IPS-20b (cell line): ENCODE measurements around the gene LHB.

Experiments used
- H3K27ac ChIP-seq: one replicate; pipeline ENCODE4 v1.5.1; 2013; ENCODE audit warnings: low read length
- H3K27me3 ChIP-seq: 2 replicates; pipeline ENCODE4 v1.6.1; 2013; ENCODE audit warnings: mild to moderate bottlenecking, low read length, inconsistent platforms; ENCODE audit not compliant: insufficient read depth
- H3K36me3 ChIP-seq: 2 replicates; pipeline ENCODE4 v1.6.1; 2013; ENCODE audit warnings: low read depth, mild to moderate bottlenecking, inconsistent platforms, low read length, moderate library complexity; ENCODE audit not compliant: insufficient read depth
- H3K4me1 ChIP-seq: 2 replicates; pipeline ENCODE4 v1.6.1; 2013; ENCODE audit warnings: mild to moderate bottlenecking, control low read depth, inconsistent platforms, low read length, moderate library complexity; ENCODE audit not compliant: insufficient read depth
- H3K4me3 ChIP-seq: 2 replicates; pipeline ENCODE4 v1.5.1; 2013; ENCODE audit warnings: mild to moderate bottlenecking, low read length, inconsistent platforms
- H3K9ac ChIP-seq: 2 replicates; pipeline ENCODE4 v1.6.1; 2013; ENCODE audit warnings: low read depth, mild to moderate bottlenecking, inconsistent platforms, low read length, moderate library complexity
- H3K9me3 ChIP-seq: 2 replicates; pipeline ENCODE4 v1.6.1; 2013; ENCODE audit warnings: mild to moderate bottlenecking, low read depth, low read length, inconsistent platforms; ENCODE audit not compliant: insufficient read depth

Gene LHB

GRCh38 chr19:48988286-48988685 lies 28.6 kb downstream of the LHB start:
- Histone ChIP-seq H3K4me1 (peaks cover 6% of the 10 kb centered on the region), H3K4me3 (no peak overlapping the region), H3K27ac (no peak overlapping the region), H3K36me3 (peaks cover 51% of the 10 kb centered on the region), H3K9ac (no peak overlapping the region), H3K9me3 (no peaks in the 10 kb centered on the region), H3K27me3 (no peaks in the 10 kb centered on the region)

GRCh38 chr19:48987323-48987722 lies 29.6 kb downstream of the LHB start:
- Histone ChIP-seq H3K9me3 (no peaks in the 10 kb centered on the region), H3K36me3 (peaks cover 51% of the 10 kb centered on the region), H3K4me1 (peaks cover 6% of the 10 kb centered on the region), H3K27ac (no peak overlapping the region), H3K27me3 (no peaks in the 10 kb centered on the region), H3K4me3 (no peak overlapping the region), H3K9ac (no peak overlapping the region)

- peaks cover 62% of the 10 kb centered on the region for H3K36me3 ChIP-seq
- H3K4me1 ChIP-seq: no peaks in the 10 kb centered on the region
- no peaks in the 10 kb centered on the region for H3K9me3 ChIP-seq
- H3K9ac ChIP-seq: no peak overlapping the region
- H3K27me3 ChIP-seq: no peaks in the 10 kb centered on the region
- no peak overlapping the region for H3K27ac ChIP-seq
- no peak overlapping the region for H3K4me3 ChIP-seq
Measured at GRCh38 chr19:48986211-48986610, 30.7 kb downstream of the LHB start.

GRCh38 chr19:48985711-48986110 lies 31.2 kb downstream of the LHB start:
- no peaks in the 10 kb centered on the region for H3K27me3 ChIP-seq
- no peaks in the 10 kb centered on the region for H3K4me1 ChIP-seq
- H3K27ac ChIP-seq: no peak overlapping the region
- no peak overlapping the region for H3K4me3 ChIP-seq
- H3K9ac ChIP-seq: no peak overlapping the region
- H3K9me3 ChIP-seq: no peaks in the 10 kb centered on the region
- H3K36me3 ChIP-seq: peaks cover 63% of the 10 kb centered on the region

GRCh38 chr19:48982280-48982679 lies 34.6 kb downstream of the LHB start:
- H3K36me3 ChIP-seq: peaks cover 50% of the 10 kb centered on the region
- no peak overlapping the region for H3K27ac ChIP-seq
- H3K9ac ChIP-seq: no peak overlapping the region
- no peaks in the 10 kb centered on the region for H3K27me3 ChIP-seq
- no peak overlapping the region for H3K4me3 ChIP-seq
- H3K4me1 ChIP-seq: no peaks in the 10 kb centered on the region
- H3K9me3 ChIP-seq: no peaks in the 10 kb centered on the region

GRCh38 chr19:48977061-48977460 lies 39.8 kb downstream of the LHB start:
- Histone ChIP-seq H3K9ac (no peak overlapping the region), H3K36me3 (peaks cover 32% of the 10 kb centered on the region), H3K27ac (no peak overlapping the region), H3K9me3 (no peaks in the 10 kb centered on the region), H3K4me3 (no peak overlapping the region), H3K27me3 (no peaks in the 10 kb centered on the region), H3K4me1 (no peaks in the 10 kb centered on the region)

- Histone ChIP-seq H3K27ac (no peak overlapping the region), H3K36me3 (peaks cover 24% of the 10 kb centered on the region), H3K27me3 (no peaks in the 10 kb centered on the region), H3K9ac (no peak overlapping the region), H3K9me3 (no peaks in the 10 kb centered on the region), H3K4me3 (no peak overlapping the region), H3K4me1 (no peaks in the 10 kb centered on the region)
Measured at GRCh38 chr19:48975947-48976847, 40.7 kb downstream of the LHB start.

GRCh38 chr19:48970923-48971395 lies 45.9 kb downstream of the LHB start:
- Histone ChIP-seq H3K4me3 (no peak overlapping the region), H3K9me3 (no peaks in the 10 kb centered on the region), H3K27me3 (no peaks in the 10 kb centered on the region), H3K9ac (no peak overlapping the region), H3K27ac (no peak overlapping the region), H3K36me3 (peaks cover 58% of the 10 kb centered on the region), H3K4me1 (no peaks in the 10 kb centered on the region)

- no peaks in the 10 kb centered on the region for H3K9me3 ChIP-seq
- peaks cover 60% of the 10 kb centered on the region for H3K36me3 ChIP-seq
- H3K4me1 ChIP-seq: no peaks in the 10 kb centered on the region
- H3K4me3 ChIP-seq: no peak overlapping the region
- no peak overlapping the region for H3K9ac ChIP-seq
- H3K27me3 ChIP-seq: no peaks in the 10 kb centered on the region
- no peak overlapping the region for H3K27ac ChIP-seq
Measured at GRCh38 chr19:48970139-48970766, 46.6 kb downstream of the LHB start.

- Histone ChIP-seq H3K9ac (no peak overlapping the region), H3K27me3 (no peaks in the 10 kb centered on the region), H3K36me3 (peaks cover 59% of the 10 kb centered on the region), H3K4me3 (no peak overlapping the region), H3K9me3 (no peaks in the 10 kb centered on the region), H3K27ac (no peak overlapping the region), H3K4me1 (peaks cover 2% of the 10 kb centered on the region; the same call in 1 of the 2 replicates)
Measured at GRCh38 chr19:48969276-48970138, 47.4 kb downstream of the LHB start.

- no peaks in the 10 kb centered on the region for H3K27me3 ChIP-seq
- peaks cover 9% of the 10 kb centered on the region; the same call in 1 of the 2 replicates for H3K4me1 ChIP-seq
- H3K9me3 ChIP-seq: no peaks in the 10 kb centered on the region
- H3K9ac ChIP-seq: no peak overlapping the region
- H3K4me3 ChIP-seq: no peak overlapping the region
- H3K27ac ChIP-seq: no peak overlapping the region
- peaks cover 53% of the 10 kb centered on the region for H3K36me3 ChIP-seq
Measured at GRCh38 chr19:48968813-48969218, 48.1 kb downstream of the LHB start.
